GM12891 (cell line): ENCODE measurements around the gene MAP7D3.

Experiments
- PAX5 ChIP-seq: IDR thresholded peaks from 2 replicates; pipeline ENCODE4 v1.6.1; 2011; ENCODE audit warnings: low read length, moderate library complexity, mild to moderate bottlenecking; ENCODE audit not compliant: insufficient read depth, severe bottlenecking
- POLR2A ChIP-seq: IDR thresholded peaks from 2 replicates; pipeline ENCODE4 v1.6.1; 2011; ENCODE audit warnings: low read depth, low read length, control low read depth
- POLR2AphosphoS5 ChIP-seq: IDR thresholded peaks from 2 replicates; pipeline ENCODE4 v1.6.1; 2011; ENCODE audit warnings: low read depth, low read length, control low read depth

DNA sequence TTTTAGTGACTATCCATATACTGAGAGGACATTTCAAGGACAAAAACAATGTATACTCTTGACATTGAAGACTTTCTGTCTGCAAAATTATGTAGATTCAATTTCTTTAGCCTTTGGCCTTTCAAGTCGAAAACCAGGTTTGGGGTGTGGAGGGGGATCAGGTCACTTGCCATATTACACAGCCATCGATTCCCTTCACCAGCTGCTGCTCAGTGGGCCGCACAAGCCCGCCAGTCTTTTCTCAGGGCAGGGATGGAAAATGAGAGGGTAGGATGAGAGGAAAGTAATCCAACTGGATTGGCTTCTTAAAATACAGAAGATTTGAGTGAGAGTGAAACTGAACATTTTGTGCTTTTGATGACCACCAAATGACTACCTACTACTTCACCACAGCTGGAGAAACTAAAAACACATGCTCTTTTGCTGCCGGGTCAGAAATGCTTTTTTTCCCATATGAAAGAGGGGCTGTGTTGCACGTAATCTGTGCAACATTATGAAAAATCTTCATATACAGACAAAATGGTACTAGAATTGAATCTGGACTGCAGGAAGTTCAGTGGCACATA is 52.4 kb downstream of the MAP7D3 start:
- no peak for TF ChIP-seq POLR2A
- no peak for TF ChIP-seq POLR2AphosphoS5
- no peak for TF ChIP-seq PAX5
